ENCODE data around the gene POU3F1. TPM values are rescaled to one million over a fixed set of nuclear protein-coding genes. Genes with fewer than 3 reads are reported as not detected.

POU3F1 gene
- total and polyA plus RNA-seq, 10 of the 15 experiments (the other 5 are each of a cell fraction or from before 2014, with no cell fraction given) = 0.04 to 0.53 (median 0.10) TPM; not detected in 3

DNA sequence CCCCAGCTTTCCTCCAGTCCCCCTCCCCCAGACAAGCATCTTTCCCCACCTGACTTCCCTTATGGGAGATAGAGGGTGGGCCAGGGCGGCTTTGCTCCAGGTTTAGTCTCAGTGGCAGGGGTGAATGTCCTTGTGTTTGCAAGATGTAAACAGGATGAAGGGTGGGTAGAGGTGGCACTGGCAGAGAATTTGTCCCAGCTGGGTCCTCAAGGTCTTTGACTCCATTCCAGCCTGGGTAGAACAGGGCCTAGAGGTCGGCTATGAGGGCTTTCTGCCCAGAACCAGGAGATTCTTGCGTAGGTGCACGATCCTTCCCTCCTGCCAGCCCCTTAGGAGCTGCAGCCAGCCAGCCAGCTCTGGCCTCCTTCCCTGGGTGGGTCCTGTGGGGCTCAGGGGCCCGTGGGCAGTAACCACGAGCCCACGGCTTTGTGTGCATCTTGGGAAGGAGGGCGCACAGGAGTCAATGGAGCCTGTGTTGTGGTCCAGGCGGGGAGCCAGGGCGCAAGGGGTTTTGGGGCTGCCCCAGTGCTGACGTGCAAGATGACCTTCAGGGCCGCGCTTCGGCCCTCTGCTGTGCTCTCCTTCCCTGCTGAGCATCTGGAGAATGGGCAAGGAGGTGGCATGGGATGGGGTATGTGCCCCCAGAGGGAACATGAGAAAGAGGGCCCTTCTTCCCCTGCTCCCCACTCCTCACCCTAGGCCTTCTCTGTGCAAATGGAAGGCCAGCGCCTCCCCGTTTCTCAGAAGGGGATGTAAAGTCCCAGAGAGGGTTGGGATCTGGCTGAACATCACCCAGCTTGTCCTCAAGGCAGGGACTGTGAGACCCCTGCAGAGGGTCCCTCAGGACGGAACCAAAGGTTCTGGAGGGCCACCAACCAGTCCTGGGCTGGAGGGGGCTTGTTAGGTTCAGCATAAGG is 15.7 kb downstream of the POU3F1 start (continued):
- TF ChIP-seq MYB (IDR thresholded peaks at IDR 0.05; ENCODE audit: borderline replicate concordance, low read depth, low read length) = no peak

GRCh38 chr1:38029685-38030511 is 16.7 kb downstream of the POU3F1 start:
- peak; percentile 81 for FAIRE-seq
- TF ChIP-seq RUNX3 (IDR thresholded peaks at IDR 0.05; ENCODE audit: low read length) (peak; percentile 85), CREM (IDR thresholded peaks at IDR 0.05; ENCODE audit: low read depth) (peak; percentile 76), CBFB (IDR thresholded peaks at IDR 0.05; ENCODE audit: low read depth) (0 out of 2 replicates have a peak, but pooled peaks have one; percentile 43), SIN3A (IDR thresholded peaks at IDR 0.05; ENCODE audit: low read depth, low read length) (no peak), POLR2A (IDR thresholded peaks at IDR 0.05; ENCODE audit: low read depth, low read length) (peak; percentile 37; the same call in 1 of the 2 replicates), NBN (IDR thresholded peaks at IDR 0.05) (peak; percentile 80; the same call in 1 of the 2 replicates), EP300 (IDR thresholded peaks at IDR 0.05; ENCODE audit: borderline replicate concordance in 1 of 2, control insufficient read depth in 1 of 2, low read depth in 2 of 2, low read length in 2 of 2) (peak; percentile 57 to 70; a peak in 3 of 4 replicates)
- TF ChIP-seq, protein P1, sequence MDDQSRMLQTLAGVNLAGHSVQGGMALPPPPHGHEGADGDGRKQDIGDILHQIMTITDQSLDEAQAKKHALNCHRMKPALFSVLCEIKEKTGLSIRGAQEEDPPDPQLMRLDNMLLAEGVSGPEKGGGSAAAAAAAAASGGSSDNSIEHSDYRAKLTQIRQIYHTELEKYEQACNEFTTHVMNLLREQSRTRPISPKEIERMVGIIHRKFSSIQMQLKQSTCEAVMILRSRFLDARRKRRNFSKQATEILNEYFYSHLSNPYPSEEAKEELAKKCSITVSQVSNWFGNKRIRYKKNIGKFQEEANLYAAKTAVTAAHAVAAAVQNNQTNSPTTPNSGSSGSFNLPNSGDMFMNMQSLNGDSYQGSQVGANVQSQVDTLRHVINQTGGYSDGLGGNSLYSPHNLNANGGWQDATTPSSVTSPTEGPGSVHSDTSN (IDR thresholded peaks at IDR 0.05; ENCODE audit: insufficient replicate concordance, low read depth, low read length) = no peak
- TF ChIP-seq, protein P2, sequence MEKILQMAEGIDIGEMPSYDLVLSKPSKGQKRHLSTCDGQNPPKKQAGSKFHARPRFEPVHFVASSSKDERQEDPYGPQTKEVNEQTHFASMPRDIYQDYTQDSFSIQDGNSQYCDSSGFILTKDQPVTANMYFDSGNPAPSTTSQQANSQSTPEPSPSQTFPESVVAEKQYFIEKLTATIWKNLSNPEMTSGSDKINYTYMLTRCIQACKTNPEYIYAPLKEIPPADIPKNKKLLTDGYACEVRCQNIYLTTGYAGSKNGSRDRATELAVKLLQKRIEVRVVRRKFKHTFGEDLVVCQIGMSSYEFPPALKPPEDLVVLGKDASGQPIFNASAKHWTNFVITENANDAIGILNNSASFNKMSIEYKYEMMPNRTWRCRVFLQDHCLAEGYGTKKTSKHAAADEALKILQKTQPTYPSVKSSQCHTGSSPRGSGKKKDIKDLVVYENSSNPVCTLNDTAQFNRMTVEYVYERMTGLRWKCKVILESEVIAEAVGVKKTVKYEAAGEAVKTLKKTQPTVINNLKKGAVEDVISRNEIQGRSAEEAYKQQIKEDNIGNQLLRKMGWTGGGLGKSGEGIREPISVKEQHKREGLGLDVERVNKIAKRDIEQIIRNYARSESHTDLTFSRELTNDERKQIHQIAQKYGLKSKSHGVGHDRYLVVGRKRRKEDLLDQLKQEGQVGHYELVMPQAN (conservative IDR thresholded peaks at IDR 0.05) = 0 out of 2 replicates have a peak, but pooled peaks have one; percentile 34

More at GRCh38 chr1:38029685-38030511, 16.7 kb downstream of the POU3F1 start:
- in situ Hi-C loops (cut with MboI) = loop anchor here (5.0 to 25.0 kb wide), 2 partner anchors 557 to 787 kb away; no protein-coding TSS in a partner anchor
- Histone ChIP-seq H3K9me3 (replicated peaks; ENCODE audit: control insufficient read depth, insufficient read depth, low read length) (no peaks in the 10 kb centered on the region), H4K20me1 (ENCODE audit: control insufficient read depth, insufficient read depth) (no peaks in the 10 kb centered on the region), H3K9ac (ENCODE audit: control insufficient read depth, insufficient read depth, low read length) (peak overlapping the region; percentile 64; the same call in 1 of the 2 replicates), H3K4me3 (0 out of 2 replicates have a peak overlapping the region, but pooled peaks have one; percentile 19), H3K27me3 (replicated peaks in 1 of 2; ENCODE audit: control insufficient read depth in 2 of 2, insufficient read depth in 2 of 2, low read length in 1 of 2) (no peaks in the 10 kb centered on the region), H3K27ac (ENCODE audit: control insufficient read depth, insufficient read depth) (peak overlapping the region; percentile 79), H3K4me2 (ENCODE audit: control insufficient read depth, insufficient read depth) (peak overlapping the region; percentile 66), H2AFZ (ENCODE audit: control insufficient read depth, low read depth, low read length) (peak overlapping the region; percentile 15), H3K36me3 (ENCODE audit: control insufficient read depth in 2 of 2, insufficient read depth in 2 of 2, low read length in 1 of 2) (peaks cover 2 to 3% of the 10 kb centered on the region in 2 experiments; a peak in 3 of 4 replicates), H3K4me1 (ENCODE audit: control insufficient read depth, insufficient read depth, low read length) (peaks cover 52% of the 10 kb centered on the region), H3K79me2 (ENCODE audit: control insufficient read depth, insufficient read depth, low read length) (no peaks in the 10 kb centered on the region)
- CTCF ChIA-PET = interaction anchor here (0.6 to 13.9 kb wide), 13 partner anchors 9 to 473 kb away, joined by 3 to 252 read pairs (median 4); no protein-coding TSS in a partner anchor
- POLR2A ChIA-PET = interaction anchor here (0.6 to 4.9 kb wide), 14 partner anchors 10 to 827 kb away, joined by 3 to 32 read pairs (median 4); no protein-coding TSS in a partner anchor
- WGBS (ENCODE audit: insufficient coverage, insufficient replicate concordance, low lambda C conversion rate, missing lambda C conversion rate) = 7% methylated on average over 12 of the region's 12 CpGs
- SMC1A ChIA-PET (ENCODE audit: uncharacterized antibody, unreplicated experiment) = interaction anchor here (0.7 to 7.1 kb wide), 20 partner anchors 11 to 785 kb away, joined by 3 to 68 read pairs (median 5); partner anchors contain the start of gene POU3F1
- intact Hi-C loops (cut with micrococcal nuclease; ENCODE audit: unreplicated experiment) = loop anchor here (5.0 kb wide), 1 partner anchor 557 kb away; no protein-coding TSS in a partner anchor
- DNase-seq (ENCODE audit: low read depth, low spot score) = peak; percentile 75
- no TSS peak for BruUV-seq (replicated peaks)
- RAD21 ChIA-PET (ENCODE audit: unreplicated experiment) = interaction anchor here (0.8 to 7.3 kb wide), 14 partner anchors 9 to 823 kb away, joined by 3 to 173 read pairs (median 8); partner anchors contain the start of genes POU3F1 and UTP11
- ATAC-seq = peak; percentile 72

All from GM12878 (cell line).